Calu3 (cell line): ENCODE results near the gene KREMEN1. TPM values are rescaled to one million over a fixed set of nuclear protein-coding genes. Genes with fewer than 3 reads are reported as not detected.

Source experiments
- BruUV-seq: library from RNA; stranded (reverse); fragments of 400-500 nt; replicated peaks from 2 replicates; lab custom pipeline; 2021; lab: Mats Ljungman, UMichigan
- CTCF ChIA-PET: fragments of 300-600 bp; sonication (Branson Sonifier 250); formaldehyde crosslinking; loops from one replicate; lab custom pipeline; 2022; ENCODE audit warnings: antibody characterized with exemption; lab: Charles Lee
- DNase-seq: peaks from one replicate; pipeline ENCODE4 v3.0.0; 2022
- H3K27ac Mint-ChIP-seq: one replicate; pipeline ENCODE4 v1.8.0; 2022; ENCODE audit warnings: mixed read lengths; ENCODE audit not compliant: unreplicated experiment
- H3K27me3 Mint-ChIP-seq: one replicate; pipeline ENCODE4 v1.8.0; 2022; ENCODE audit warnings: mixed read lengths; ENCODE audit not compliant: unreplicated experiment
- H3K36me3 Mint-ChIP-seq: one replicate; pipeline ENCODE4 v1.8.0; 2022; ENCODE audit warnings: mild to moderate bottlenecking, moderate library complexity, mixed read lengths; ENCODE audit not compliant: insufficient read depth, unreplicated experiment
- H3K4me1 Mint-ChIP-seq: one replicate; pipeline ENCODE4 v1.8.0; 2022; ENCODE audit warnings: mild to moderate bottlenecking, low read depth, mixed read lengths; ENCODE audit not compliant: unreplicated experiment
- H3K4me3 Mint-ChIP-seq: one replicate; pipeline ENCODE4 v1.8.0; 2022; ENCODE audit warnings: mild to moderate bottlenecking, low read depth, moderate library complexity, mixed read lengths; ENCODE audit not compliant: unreplicated experiment
- H3K9me3 Mint-ChIP-seq: one replicate; pipeline ENCODE4 v1.8.0; 2022; ENCODE audit warnings: low read depth, mixed read lengths; ENCODE audit not compliant: unreplicated experiment
- CTCF ChIP-seq: fragments of 200-600 bp; IDR thresholded peaks from one replicate; pipeline ENCODE4 v1.8.0; 2022; ENCODE audit warnings: antibody characterized with exemption; ENCODE audit not compliant: unreplicated experiment
- intact Hi-C: fragments of 100-400 bp; cut with micrococcal nuclease; formaldehyde crosslinking; loops from one replicate; pipeline ENCODE4 v1.10.0; 2022; ENCODE audit not compliant: unreplicated experiment
- total RNA-seq: library from RNA; stranded (reverse); gene quantifications from 2 replicates; pipeline ENCODE4 v1.2.3, GENCODE V29; 2022

KREMEN1 gene
- total RNA-seq, 1 experiment from 2014 or later = 2.8 TPM

- peak; percentile 18 for TF ChIP-seq CTCF
- intact Hi-C loops = loop anchor here (2.0 kb wide), 2 partner anchors 53 to 147 kb away; no protein-coding TSS in a partner anchor
- TSS peak; percentile 93 for BruUV-seq
- peak overlapping the region; percentile 99 for H3K27ac Mint-ChIP-seq
- no peaks in the 10 kb centered on the region for H3K9me3 Mint-ChIP-seq
- H3K27me3 Mint-ChIP-seq = no peaks in the 10 kb centered on the region
- H3K4me1 Mint-ChIP-seq = peaks cover 60% of the 10 kb centered on the region
- H3K4me3 Mint-ChIP-seq = peak overlapping the region; percentile 92
- peak; percentile 84 for DNase-seq
- H3K36me3 Mint-ChIP-seq = peaks cover 50% of the 10 kb centered on the region
- CTCF ChIA-PET = interaction anchor here (0.8 to 4.2 kb wide), 8 partner anchors 9 to 1113 kb away, joined by 3 to 22 read pairs (median 5); partner anchors contain the start of genes PITPNB and ZNRF3
Measured at GRCh38 chr22:29031227-29032011, 41.4 kb upstream of the KREMEN1 start.

GRCh38 chr22:29032014-29032475 lies 40.8 kb upstream of the KREMEN1 start:
- DNase-seq = no peak
- BruUV-seq = no TSS peak
- Mint-ChIP-seq H3K4me3 (peak overlapping the region; percentile 92), H3K9me3 (no peaks in the 10 kb centered on the region), H3K36me3 (peaks cover 50% of the 10 kb centered on the region), H3K4me1 (peaks cover 60% of the 10 kb centered on the region), H3K27me3 (no peaks in the 10 kb centered on the region), H3K27ac (peak overlapping the region; percentile 99)
- TF ChIP-seq CTCF = no peak
- CTCF ChIA-PET = interaction anchor here (1.3 to 4.2 kb wide), 4 partner anchors 9 to 148 kb away, joined by 3 to 22 read pairs (median 14); partner anchors contain the start of gene ZNRF3
- intact Hi-C loops = no loop called here

GRCh38 chr22:29032584-29032983 lies 40.3 kb upstream of the KREMEN1 start:
- H3K4me1 Mint-ChIP-seq = peaks cover 64% of the 10 kb centered on the region

More at GRCh38 chr22:29032584-29032983, 40.3 kb upstream of the KREMEN1 start:
- peaks cover 50% of the 10 kb centered on the region for H3K36me3 Mint-ChIP-seq
- no peaks in the 10 kb centered on the region for H3K9me3 Mint-ChIP-seq
- intact Hi-C loops = no loop called here
- H3K27me3 Mint-ChIP-seq = no peaks in the 10 kb centered on the region
- TF ChIP-seq CTCF = no peak
- peak; percentile 42 for DNase-seq
- H3K27ac Mint-ChIP-seq = peak overlapping the region; percentile 99
- H3K4me3 Mint-ChIP-seq = peak overlapping the region; percentile 92
- no TSS peak for BruUV-seq
- CTCF ChIA-PET = interaction anchor here (2.7 kb wide), 1 partner anchor 8 kb away, joined by 21 read pairs; no protein-coding TSS in a partner anchor
